AG09309 (cell line): ENCODE measurements around the gene DYNC1I1.

Experiments used
- DNase-seq: peaks from one replicate; pipeline ENCODE4 v3.0.0-alpha.2; 2010; ENCODE audit warnings: low read depth
- H3K4me3 ChIP-seq: 2 replicates; pipeline ENCODE4 v1.5.1; 2011; ENCODE audit warnings: mild to moderate bottlenecking, low read depth, low read length, moderate library complexity; ENCODE audit not compliant: control insufficient read depth
- CTCF ChIP-seq: IDR thresholded peaks from 2 replicates; pipeline ENCODE4 v1.5.1; 2011; ENCODE audit warnings: mild to moderate bottlenecking, low read depth, low read length, inconsistent platforms; ENCODE audit not compliant: insufficient read depth, control insufficient read depth; ENCODE audit errors: missing control alignments

Gene DYNC1I1

GRCh38 chr7:96076350-96076707, 304.0 kb downstream of the DYNC1I1 start:
- H3K4me3 ChIP-seq: peak overlapping the region; percentile 63
- DNase-seq: no peak
- TF ChIP-seq CTCF: no peak

- no peak for TF ChIP-seq CTCF
- H3K4me3 ChIP-seq: no peak overlapping the region
- no peak for DNase-seq
Measured at GRCh38 chr7:96080027-96080426, 307.7 kb downstream of the DYNC1I1 start.

GRCh38 chr7:96084881-96085553, 312.7 kb downstream of the DYNC1I1 start:
- TF ChIP-seq CTCF: no peak
- no peak overlapping the region for H3K4me3 ChIP-seq
- DNase-seq: no peak

GRCh38 chr7:96085953-96086352, 313.6 kb downstream of the DYNC1I1 start:
- no peak overlapping the region for H3K4me3 ChIP-seq
- DNase-seq: no peak
- TF ChIP-seq CTCF: no peak

- no peak overlapping the region for H3K4me3 ChIP-seq
- no peak for TF ChIP-seq CTCF
- no peak for DNase-seq
Measured at GRCh38 chr7:96088579-96088978, 316.2 kb downstream of the DYNC1I1 start.

GRCh38 chr7:96089511-96089910, 317.2 kb downstream of the DYNC1I1 start:
- no peak for TF ChIP-seq CTCF
- H3K4me3 ChIP-seq: no peak overlapping the region
- DNase-seq: no peak

GRCh38 chr7:96090756-96091155, 318.4 kb downstream of the DYNC1I1 start:
- TF ChIP-seq CTCF: no peak
- H3K4me3 ChIP-seq: no peak overlapping the region

More at GRCh38 chr7:96090756-96091155, 318.4 kb downstream of the DYNC1I1 start:
- DNase-seq: no peak
